ENCODE results near the gene FBXO42.

FBXO42 gene

DNA sequence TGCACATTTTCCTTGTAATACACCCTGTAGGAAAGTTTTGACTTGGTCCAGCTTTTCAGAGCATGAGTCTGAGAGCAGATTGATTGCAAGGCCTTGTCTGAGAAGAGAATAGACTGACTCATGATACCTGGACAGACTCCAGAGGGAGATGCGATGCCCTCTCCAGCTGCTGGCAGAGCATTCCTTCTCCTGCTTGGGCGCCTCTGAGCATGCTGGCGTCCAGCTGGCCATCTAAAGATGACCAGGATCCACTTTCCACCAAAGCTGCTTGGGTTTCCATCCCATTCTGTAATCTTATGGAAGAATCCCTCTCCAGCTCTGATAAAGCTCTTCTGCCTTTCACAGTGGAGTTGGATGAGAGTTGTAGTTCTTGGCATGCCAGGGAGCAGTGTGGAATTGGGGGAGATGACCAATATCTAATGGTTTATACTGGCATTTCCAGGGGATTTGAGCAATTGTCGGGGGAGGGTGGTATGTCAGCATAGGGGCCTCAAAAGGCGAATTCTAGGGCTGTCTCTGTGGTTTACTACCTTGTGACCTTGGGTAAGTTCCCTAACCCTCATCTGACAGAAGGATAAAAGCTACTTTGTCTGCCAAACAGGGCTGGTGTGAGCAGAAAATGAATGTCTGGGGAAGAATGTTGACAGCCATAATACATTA, 34.3 kb upstream of the FBXO42 start:
- no peaks in the 10 kb centered on the region for H3K9me3 ChIP-seq (ENCODE audit: insufficient read depth, low read depth, low read length)
- no peak overlapping the region for H3K9ac ChIP-seq (ENCODE audit: low read depth, low read length)
- no peak overlapping the region for H3K4me3 ChIP-seq (ENCODE audit: low read length)
- no peak overlapping the region for H3K27ac ChIP-seq (ENCODE audit: low read depth, low read length)
- 89% methylated on average over 5 of the region's 5 CpGs for WGBS
- no peaks in the 10 kb centered on the region for H3K27me3 ChIP-seq (ENCODE audit: insufficient read depth, low read length)
- peaks cover 22% of the 10 kb centered on the region for H3K4me1 ChIP-seq (ENCODE audit: insufficient read depth, low read length)
- H3K36me3 ChIP-seq (ENCODE audit: insufficient read depth, low read length), result 0 out of 2 replicates have a peak, but pooled peaks cover 3% of the 10 kb centered on the region

- Histone ChIP-seq H3K27me3 (ENCODE audit: insufficient read depth, low read length) (no peaks in the 10 kb centered on the region), H3K4me3 (ENCODE audit: low read length) (no peak overlapping the region), H3K27ac (ENCODE audit: low read depth, low read length) (no peak overlapping the region), H3K4me1 (ENCODE audit: insufficient read depth, low read length) (peaks cover 16% of the 10 kb centered on the region), H3K9ac (ENCODE audit: low read depth, low read length) (no peak overlapping the region), H3K36me3 (ENCODE audit: insufficient read depth, low read length) (0 out of 2 replicates have a peak, but pooled peaks cover 3% of the 10 kb centered on the region), H3K9me3 (ENCODE audit: insufficient read depth, low read depth, low read length) (no peaks in the 10 kb centered on the region)
- WGBS, result 82% methylated on average over 9 of the region's 9 CpGs
Measured at GRCh38 chr1:16385659-16386453, 33.6 kb upstream of the FBXO42 start.

- Histone ChIP-seq H3K9me3 (ENCODE audit: insufficient read depth, low read depth, low read length) (no peaks in the 10 kb centered on the region), H3K27ac (ENCODE audit: low read depth, low read length) (no peak overlapping the region), H3K27me3 (ENCODE audit: insufficient read depth, low read length) (no peaks in the 10 kb centered on the region), H3K36me3 (ENCODE audit: insufficient read depth, low read length) (0 out of 2 replicates have a peak, but pooled peaks cover 3% of the 10 kb centered on the region), H3K4me3 (ENCODE audit: low read length) (no peak overlapping the region), H3K4me1 (ENCODE audit: insufficient read depth, low read length) (peaks cover 16% of the 10 kb centered on the region), H3K9ac (ENCODE audit: low read depth, low read length) (no peak overlapping the region)
- WGBS, result 93% methylated on average over 3 of the region's 5 CpGs
Measured at GRCh38 chr1:16383888-16384287, 31.6 kb upstream of the FBXO42 start.

DNA sequence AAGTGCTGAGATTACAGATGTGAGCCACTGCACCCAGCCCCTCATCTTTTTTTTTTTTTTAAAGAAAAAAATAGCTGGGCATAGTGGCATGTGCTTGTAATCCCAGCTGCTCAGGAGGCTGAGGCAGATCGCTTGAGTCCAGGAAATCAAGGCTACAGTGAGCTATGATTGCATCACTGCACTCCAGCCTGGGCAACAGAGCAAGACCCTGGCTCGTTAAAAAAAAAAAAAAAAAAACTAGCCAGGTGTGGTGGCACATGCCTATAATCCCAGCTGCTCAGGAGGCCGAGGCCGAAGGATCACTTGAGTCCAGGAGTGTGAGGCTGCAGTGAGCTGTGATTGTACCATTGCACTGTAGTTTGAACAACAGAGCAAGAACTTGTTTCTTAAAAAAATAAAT, 28.6 kb upstream of the FBXO42 start:
- 92% methylated on average over 4 of the region's 4 CpGs for WGBS
- Histone ChIP-seq H3K4me3 (ENCODE audit: low read length) (no peak overlapping the region), H3K4me1 (ENCODE audit: insufficient read depth, low read length) (peaks cover 21% of the 10 kb centered on the region), H3K9ac (ENCODE audit: low read depth, low read length) (no peak overlapping the region), H3K36me3 (ENCODE audit: insufficient read depth, low read length) (0 out of 2 replicates have a peak, but pooled peaks cover 2% of the 10 kb centered on the region), H3K9me3 (ENCODE audit: insufficient read depth, low read depth, low read length) (no peaks in the 10 kb centered on the region), H3K27me3 (ENCODE audit: insufficient read depth, low read length) (no peaks in the 10 kb centered on the region), H3K27ac (ENCODE audit: low read depth, low read length) (no peak overlapping the region)

DNA sequence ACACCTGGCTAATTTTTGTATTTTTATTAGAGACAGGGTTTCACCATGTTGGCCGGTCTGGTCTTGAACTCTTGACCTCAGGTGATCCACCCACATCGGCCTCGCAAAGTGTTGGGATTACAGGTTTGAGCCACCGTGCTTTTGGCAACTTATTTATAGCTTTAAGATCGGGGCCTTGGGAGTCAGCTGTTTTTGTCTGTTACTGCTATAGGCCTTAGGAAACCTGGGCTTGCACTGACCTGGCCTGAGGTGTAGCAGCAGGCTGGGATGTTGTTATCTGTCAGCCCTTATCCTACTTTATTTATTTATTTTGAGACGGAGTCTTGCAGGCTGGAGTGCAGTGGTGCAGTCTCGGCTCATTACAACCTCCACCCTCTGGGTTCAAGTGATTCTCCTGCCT, 26.2 kb upstream of the FBXO42 start:
- Histone ChIP-seq H3K9me3 (ENCODE audit: insufficient read depth, low read depth, low read length) (no peaks in the 10 kb centered on the region), H3K4me3 (ENCODE audit: low read length) (no peak overlapping the region), H3K4me1 (ENCODE audit: insufficient read depth, low read length) (peaks cover 18% of the 10 kb centered on the region), H3K36me3 (ENCODE audit: insufficient read depth, low read length) (0 out of 2 replicates have a peak, but pooled peaks cover 2% of the 10 kb centered on the region), H3K9ac (ENCODE audit: low read depth, low read length) (no peak overlapping the region), H3K27me3 (ENCODE audit: insufficient read depth, low read length) (no peaks in the 10 kb centered on the region), H3K27ac (ENCODE audit: low read depth, low read length) (no peak overlapping the region)
- WGBS, result 98% methylated on average over 7 of the region's 7 CpGs

GRCh38 chr1:16376971-16377370, 24.7 kb upstream of the FBXO42 start:
- Histone ChIP-seq H3K4me3 (ENCODE audit: low read length) (no peak overlapping the region), H3K9ac (ENCODE audit: low read depth, low read length) (no peak overlapping the region), H3K27me3 (ENCODE audit: insufficient read depth, low read length) (no peaks in the 10 kb centered on the region), H3K36me3 (ENCODE audit: insufficient read depth, low read length) (peaks cover 9% of the 10 kb centered on the region), H3K27ac (ENCODE audit: low read depth, low read length) (no peak overlapping the region), H3K9me3 (ENCODE audit: insufficient read depth, low read depth, low read length) (no peaks in the 10 kb centered on the region), H3K4me1 (ENCODE audit: insufficient read depth, low read length) (peaks cover 18% of the 10 kb centered on the region)
- 83% methylated on average over 4 of the region's 4 CpGs for WGBS

GRCh38 chr1:16375521-16376340, 23.5 kb upstream of the FBXO42 start:
- Histone ChIP-seq H3K27ac (ENCODE audit: low read depth, low read length) (peak overlapping the region; percentile 41; the same call in 1 of the 2 replicates), H3K9me3 (ENCODE audit: insufficient read depth, low read depth, low read length) (no peaks in the 10 kb centered on the region), H3K9ac (ENCODE audit: low read depth, low read length) (peak overlapping the region; percentile 24; the same call in 1 of the 2 replicates), H3K4me1 (ENCODE audit: insufficient read depth, low read length) (peaks cover 18% of the 10 kb centered on the region), H3K36me3 (ENCODE audit: insufficient read depth, low read length) (peaks cover 9% of the 10 kb centered on the region), H3K27me3 (ENCODE audit: insufficient read depth, low read length) (no peaks in the 10 kb centered on the region), H3K4me3 (ENCODE audit: low read length) (no peak overlapping the region)
- 86% methylated on average over 14 of the region's 15 CpGs for WGBS

DNA sequence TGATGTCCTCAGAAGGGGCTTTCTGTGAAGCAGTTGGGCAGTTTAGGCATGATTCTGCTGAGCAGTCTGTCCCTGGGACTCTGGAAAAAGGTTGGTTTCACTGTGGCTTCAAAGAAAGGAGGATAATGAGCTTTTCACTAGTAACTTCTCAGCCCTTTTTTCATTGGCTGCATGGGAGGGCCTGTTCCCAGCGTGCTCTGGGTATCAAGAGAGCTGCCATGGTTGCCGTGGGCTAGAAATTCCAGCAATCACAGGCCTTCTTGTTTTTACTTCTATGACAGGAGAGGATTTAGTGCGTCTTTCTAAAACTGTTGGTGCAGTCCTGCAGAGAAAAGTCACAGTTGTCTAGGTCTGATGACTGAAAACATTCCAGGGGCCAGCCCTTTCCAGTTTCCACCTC, 22.0 kb upstream of the FBXO42 start:
- no peak overlapping the region for H3K4me3 ChIP-seq (ENCODE audit: low read length)
- H3K9me3 ChIP-seq (ENCODE audit: insufficient read depth, low read depth, low read length), result no peaks in the 10 kb centered on the region
- peaks cover 18% of the 10 kb centered on the region for H3K4me1 ChIP-seq (ENCODE audit: insufficient read depth, low read length)
- H3K27me3 ChIP-seq (ENCODE audit: insufficient read depth, low read length), result no peaks in the 10 kb centered on the region
- H3K9ac ChIP-seq (ENCODE audit: low read depth, low read length), result 0 out of 2 replicates have a peak overlapping the region, but pooled peaks have one; percentile 3
- WGBS, result 87% methylated on average over 3 of the region's 3 CpGs
- H3K36me3 ChIP-seq (ENCODE audit: insufficient read depth, low read length), result peaks cover 9% of the 10 kb centered on the region
- no peak overlapping the region; the same call in none of the 2 replicates for H3K27ac ChIP-seq (ENCODE audit: low read depth, low read length)

GRCh38 chr1:16372535-16373285, 20.4 kb upstream of the FBXO42 start:
- Histone ChIP-seq H3K36me3 (ENCODE audit: insufficient read depth, low read length) (peaks cover 7% of the 10 kb centered on the region), H3K27me3 (ENCODE audit: insufficient read depth, low read length) (no peaks in the 10 kb centered on the region), H3K9me3 (ENCODE audit: insufficient read depth, low read depth, low read length) (no peaks in the 10 kb centered on the region), H3K4me3 (ENCODE audit: low read length) (no peak overlapping the region), H3K27ac (ENCODE audit: low read depth, low read length) (no peak overlapping the region), H3K9ac (ENCODE audit: low read depth, low read length) (no peak overlapping the region), H3K4me1 (ENCODE audit: insufficient read depth, low read length) (peaks cover 27% of the 10 kb centered on the region)
- 93% methylated on average over 3 of the region's 3 CpGs for WGBS

DNA sequence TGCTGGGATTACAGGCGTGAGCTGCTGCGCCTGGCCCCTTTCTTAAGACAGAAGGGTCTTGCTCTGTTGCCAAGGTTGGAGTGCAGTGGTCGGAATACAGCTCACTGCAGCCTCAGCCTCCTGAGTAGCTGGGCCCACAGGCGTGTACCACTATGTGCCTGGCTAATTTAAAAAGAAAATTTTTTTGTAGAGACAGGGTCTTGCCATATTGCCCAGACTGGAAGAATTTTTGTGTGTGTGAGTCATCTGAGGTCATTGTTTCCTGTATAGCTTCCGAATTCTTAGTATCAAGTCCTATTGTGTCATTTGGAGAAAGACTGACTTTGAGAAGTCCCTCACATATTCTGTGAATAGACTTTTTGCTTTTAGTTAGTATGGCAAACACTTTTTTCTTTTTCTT, 19.4 kb upstream of the FBXO42 start:
- no peaks in the 10 kb centered on the region for H3K9me3 ChIP-seq (ENCODE audit: insufficient read depth, low read depth, low read length)
- H3K9ac ChIP-seq (ENCODE audit: low read depth, low read length), result no peak overlapping the region
- WGBS, result 92% methylated on average over 5 of the region's 5 CpGs
- H3K27ac ChIP-seq (ENCODE audit: low read depth, low read length), result no peak overlapping the region
- H3K4me3 ChIP-seq (ENCODE audit: low read length), result no peak overlapping the region
- H3K27me3 ChIP-seq (ENCODE audit: insufficient read depth, low read length), result no peaks in the 10 kb centered on the region
- peaks cover 24% of the 10 kb centered on the region for H3K4me1 ChIP-seq (ENCODE audit: insufficient read depth, low read length)
- peaks cover 7% of the 10 kb centered on the region for H3K36me3 ChIP-seq (ENCODE audit: insufficient read depth, low read length)
